HG02759 (cell line): ENCODE measurements around the gene CARS1.

Experiments
- ATAC-seq: cut with Tn5 transposase; IDR thresholded peaks from one replicate; pipeline ENCODE4 v1.9.1; 2021; ENCODE audit warnings: mild to moderate bottlenecking, moderate library complexity; ENCODE audit not compliant: unreplicated experiment

The CARS1 gene

DNA sequence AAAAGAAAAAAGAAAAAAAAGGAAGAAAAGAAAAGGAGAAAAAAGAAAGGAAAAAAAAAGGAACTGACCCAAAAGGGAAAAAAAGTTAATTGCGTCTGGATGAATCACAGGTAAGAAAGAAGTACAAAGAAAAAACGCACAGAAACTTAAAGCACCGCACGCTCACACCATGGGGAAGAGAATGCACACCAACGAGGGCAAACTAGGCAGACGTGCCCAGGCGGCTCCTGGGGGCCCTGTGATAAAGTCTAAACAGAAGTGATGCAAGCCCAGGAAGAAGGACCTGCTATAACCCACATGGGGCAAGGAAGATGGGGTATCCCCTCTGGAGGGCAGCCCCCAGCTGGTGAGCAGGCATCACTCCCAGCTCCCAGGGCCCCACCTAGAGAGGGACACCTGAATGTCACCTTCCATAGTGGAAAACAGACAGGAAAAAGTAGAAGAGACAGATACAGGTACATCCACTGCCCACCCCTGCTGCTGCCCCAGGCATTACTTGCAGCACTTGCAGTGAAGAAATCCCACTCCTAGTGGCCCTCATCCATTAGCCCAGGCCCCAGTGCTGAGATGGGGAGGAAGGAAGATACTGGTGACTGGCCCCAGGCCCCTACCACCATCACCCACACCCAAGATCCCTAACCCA lies 94.0 kb downstream of the CARS1 start:
- ATAC-seq = no peak

DNA sequence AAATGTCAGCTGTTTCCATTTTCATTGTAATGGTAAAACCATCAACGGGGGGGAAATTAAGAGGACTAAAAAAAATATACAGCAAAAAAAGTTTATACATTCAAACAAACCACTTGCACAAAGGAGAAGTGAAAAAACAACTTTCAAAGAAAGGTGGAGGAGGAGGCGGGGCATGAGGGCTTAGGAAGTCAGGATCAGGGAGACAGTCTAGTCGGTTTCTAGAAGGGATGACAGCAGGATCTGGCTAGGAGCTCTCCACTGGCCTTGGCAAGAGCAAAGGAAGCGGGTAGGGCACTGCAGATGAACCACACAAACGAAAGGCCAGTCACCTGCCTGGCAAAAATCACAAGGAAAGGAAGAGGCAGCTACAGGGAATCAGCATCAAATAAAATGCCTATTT lies 96.1 kb downstream of the CARS1 start:
- ATAC-seq = no peak

- ATAC-seq = no peak
Measured at GRCh38 chr11:2960139-2960538, 97.1 kb downstream of the CARS1 start.

DNA sequence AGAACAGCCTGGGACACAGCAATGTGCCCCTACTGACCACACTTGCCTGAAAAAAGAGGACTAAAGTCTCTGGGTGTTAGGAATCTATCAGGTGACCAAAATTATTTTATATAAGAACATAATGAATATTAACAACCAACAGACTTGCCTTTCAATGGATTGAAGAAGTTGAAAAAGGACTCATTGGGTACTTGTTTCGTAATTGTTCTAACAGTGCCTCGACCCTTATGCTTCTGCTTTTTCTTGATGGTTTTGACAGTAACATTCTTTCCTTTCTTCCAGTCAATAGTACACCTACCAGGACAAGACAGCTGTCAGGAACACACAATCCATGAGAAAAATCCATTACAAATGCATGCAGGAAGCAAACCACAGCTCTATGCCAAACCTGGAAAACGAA lies 99.0 kb downstream of the CARS1 start:
- ATAC-seq = no peak

DNA sequence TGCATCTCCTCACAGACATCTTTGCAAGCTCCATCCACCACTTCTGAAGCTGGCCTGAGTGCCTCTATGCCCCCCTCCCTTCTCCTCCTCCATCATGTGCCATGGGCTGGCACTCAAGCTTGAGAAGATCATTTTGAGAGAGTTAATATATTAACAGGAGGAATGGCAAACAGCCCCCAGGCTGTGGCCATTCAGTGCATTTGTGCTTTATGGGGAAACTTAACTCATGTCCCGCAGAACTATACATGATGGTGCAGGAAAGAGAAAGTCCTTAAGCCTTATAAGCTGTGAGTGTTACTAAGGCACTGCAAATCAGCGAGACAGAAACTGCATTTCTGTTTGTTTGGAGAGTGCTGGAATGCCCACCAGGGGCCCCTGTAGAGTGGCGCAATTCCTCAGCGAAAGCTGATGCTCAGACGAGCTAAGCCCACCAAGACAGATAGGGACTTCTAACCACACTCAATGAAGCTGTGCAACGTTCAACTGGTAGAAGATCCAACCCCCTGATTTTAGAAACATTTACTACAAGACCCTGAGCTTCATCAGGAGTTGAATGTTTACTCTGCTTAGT lies 101.2 kb downstream of the CARS1 start:
- no peak for ATAC-seq

GRCh38 chr11:2954263-2954662 lies 103.0 kb downstream of the CARS1 start:
- no peak for ATAC-seq

DNA sequence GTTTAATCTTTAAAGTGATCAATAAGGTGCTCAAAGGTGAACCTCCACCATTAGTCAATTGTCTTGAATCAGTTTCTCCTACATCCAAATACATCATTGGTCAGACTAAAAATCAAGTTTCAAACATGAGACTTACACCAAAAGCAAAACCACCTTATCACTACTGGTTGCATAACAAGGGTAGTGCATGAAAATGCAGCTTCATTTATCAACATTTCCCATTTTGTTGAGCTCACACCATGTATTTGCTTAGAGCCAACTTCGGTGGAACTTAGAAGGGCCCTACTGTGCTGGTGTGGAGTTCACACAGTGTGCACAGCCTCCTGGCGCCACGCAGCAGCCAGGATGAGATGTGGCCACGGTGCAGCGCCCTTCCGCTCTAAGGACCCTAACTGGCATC lies 104.9 kb downstream of the CARS1 start:
- ATAC-seq = no peak

- no peak for ATAC-seq
Measured at GRCh38 chr11:2951231-2952110, 105.8 kb downstream of the CARS1 start.
